GM13976 (cell line): ENCODE measurements around the gene IL31RA.

ENCODE experiments used
- DNase-seq: peaks from one replicate; pipeline ENCODE4 v3.0.0; 2012; ENCODE audit warnings: low spot score
- CTCF ChIP-seq: IDR thresholded peaks from 2 replicates; pipeline ENCODE4 v1.5.1; 2012; ENCODE audit warnings: borderline replicate concordance, mild to moderate bottlenecking; ENCODE audit not compliant: insufficient read depth; ENCODE audit errors: extremely low read depth, missing control alignments, control extremely low read depth
- in situ Hi-C: fragments of 300-500 bp; cut with MboI; formaldehyde crosslinking; loops from one replicate; pipeline ENCODE4 v1.12.0; 2022; ENCODE audit warnings: low sequenced_read_pairs, mixed read lengths, inconsistent platforms; ENCODE audit not compliant: unreplicated experiment

Gene IL31RA

GRCh38 chr5:55865831-55866230, 14.7 kb downstream of the IL31RA start:
- DNase-seq: no peak
- in situ Hi-C loops: no loop called here
- TF ChIP-seq CTCF: no peak

- no peak for TF ChIP-seq CTCF
- no peak for DNase-seq
- in situ Hi-C loops: no loop called here
Observed at GRCh38 chr5:55866485-55866884, 15.3 kb downstream of the IL31RA start.

GRCh38 chr5:55866934-55867333, 15.8 kb downstream of the IL31RA start:
- in situ Hi-C loops: no loop called here
- no peak for DNase-seq
- no peak for TF ChIP-seq CTCF

GRCh38 chr5:55868846-55869245, 17.7 kb downstream of the IL31RA start:
- in situ Hi-C loops: no loop called here
- TF ChIP-seq CTCF: no peak
- DNase-seq: no peak

GRCh38 chr5:55869847-55870246, 18.7 kb downstream of the IL31RA start:
- DNase-seq: no peak
- no peak for TF ChIP-seq CTCF
- in situ Hi-C loops: no loop called here

GRCh38 chr5:55873234-55873633, 22.1 kb downstream of the IL31RA start:
- TF ChIP-seq CTCF: no peak
- in situ Hi-C loops: no loop called here
- no peak for DNase-seq

GRCh38 chr5:55877655-55878054, 26.5 kb downstream of the IL31RA start:
- DNase-seq: no peak
- in situ Hi-C loops: no loop called here
- TF ChIP-seq CTCF: no peak
